Lung (tissue), 12 donors: ENCODE data around the gene IL7R. TPM values are rescaled to one million over a fixed set of nuclear protein-coding genes. Genes with fewer than 3 reads are reported as not detected.

Source experiments
- ATAC-seq: fragments of 200-7000 bp; cut with Tn5 transposase; one replicate; pipeline ENCODE4 v1.9.1; 2020; ENCODE audit warnings: moderate number of reproducible peaks; ENCODE audit not compliant: insufficient read depth, low FRiP score
- DNase-seq, 3 donors: peaks; one replicate each; pipeline ENCODE4 v3.0.0-alpha.2; 2013 to 2017
- H3K27ac ChIP-seq, 2 donors: one replicate each; pipeline ENCODE4 v1.5.1; 2013; ENCODE audit warnings: mild to moderate bottlenecking in 2 of 2, moderate library complexity in 2 of 2, control low read depth in 1 of 2, inconsistent platforms in 1 of 2, low read depth in 1 of 2, low read length in 1 of 2
- H3K27me3 ChIP-seq, 3 donors: one replicate each; pipeline ENCODE4 v1.5.1; 2013; ENCODE audit warnings: low read length in 2 of 3; ENCODE audit not compliant: control insufficient read depth in 3 of 3, insufficient read depth in 3 of 3
- H3K36me3 ChIP-seq, 4 donors: one replicate each; pipeline ENCODE4 v1.5.1; 2013; ENCODE audit warnings: low read length in 4 of 4, mild to moderate bottlenecking in 1 of 4, moderate library complexity in 1 of 4; ENCODE audit not compliant: control insufficient read depth in 4 of 4, insufficient read depth in 4 of 4
- H3K4me1 ChIP-seq, 5 donors: one replicate each; pipeline ENCODE4 v1.5.1; 2013; ENCODE audit warnings: low read length in 5 of 5, mild to moderate bottlenecking in 2 of 5, moderate library complexity in 1 of 5; ENCODE audit not compliant: control insufficient read depth in 5 of 5, insufficient read depth in 5 of 5
- H3K4me3 ChIP-seq: one replicate; pipeline ENCODE4 v1.5.1; 2013; ENCODE audit warnings: mild to moderate bottlenecking, control low read depth, moderate library complexity
- H3K9ac ChIP-seq, 2 donors: one replicate each; pipeline ENCODE4 v1.5.1; 2013; ENCODE audit warnings: low read length in 2 of 2, control low read depth in 1 of 2; ENCODE audit not compliant: insufficient read depth in 1 of 2
- H3K9me3 ChIP-seq, 4 donors: one replicate each; pipeline ENCODE4 v1.5.1; 2013; ENCODE audit warnings: low read length in 3 of 4, mild to moderate bottlenecking in 1 of 4, moderate library complexity in 1 of 4; ENCODE audit not compliant: control insufficient read depth in 4 of 4, insufficient read depth in 3 of 4
- WGBS, 2 donors: extraction: QIAGEN DNeasy Blood & Tissue Kit; methylation state at CpG; one replicate each; pipeline ENCODE4 v1.1.7; 2013; 5-methylcytosine and 5-hydroxymethylcytosine counted together
- polyA plus RNA-seq, 2 donors: library from polyadenylated mRNA; stranded (reverse); fragments of 200-250 nt; gene quantifications; one replicate each; pipeline ENCODE4 v1.2.1, GENCODE V29; 2013
- total RNA-seq, 2 donors: library from RNA; depleted of rRNA in 1 of 2; stranded (reverse); fragments of >200 nt in 1 of 2; gene quantifications; one replicate each; pipeline ENCODE4 v1.2.1, GENCODE V29; 2014 to 2021
- TF ChIP-seq, protein P1 (sequence below): IDR thresholded peaks from 2 replicates; pipeline ENCODE4 v1.5.1; 2012; ENCODE audit warnings: mild to moderate bottlenecking; ENCODE audit errors: control extremely low read depth, extremely low read depth
- donor health status: control.
- donor health status: control.
- donor health status: Bipolar disorder and iron deficiency.
- donor health status: healthy.
- donor health status: DM: yes; HTN: yes; CAD: no.

Gene IL7R
- total and polyA plus RNA-seq, 4 donors = 10.9 to 120 (median 67.7) TPM

- H3K9me3 ChIP-seq = peaks cover 0 to 6% (median 3%) of the 10 kb centered on the region in 4 donors
- TF ChIP-seq, protein P1, sequence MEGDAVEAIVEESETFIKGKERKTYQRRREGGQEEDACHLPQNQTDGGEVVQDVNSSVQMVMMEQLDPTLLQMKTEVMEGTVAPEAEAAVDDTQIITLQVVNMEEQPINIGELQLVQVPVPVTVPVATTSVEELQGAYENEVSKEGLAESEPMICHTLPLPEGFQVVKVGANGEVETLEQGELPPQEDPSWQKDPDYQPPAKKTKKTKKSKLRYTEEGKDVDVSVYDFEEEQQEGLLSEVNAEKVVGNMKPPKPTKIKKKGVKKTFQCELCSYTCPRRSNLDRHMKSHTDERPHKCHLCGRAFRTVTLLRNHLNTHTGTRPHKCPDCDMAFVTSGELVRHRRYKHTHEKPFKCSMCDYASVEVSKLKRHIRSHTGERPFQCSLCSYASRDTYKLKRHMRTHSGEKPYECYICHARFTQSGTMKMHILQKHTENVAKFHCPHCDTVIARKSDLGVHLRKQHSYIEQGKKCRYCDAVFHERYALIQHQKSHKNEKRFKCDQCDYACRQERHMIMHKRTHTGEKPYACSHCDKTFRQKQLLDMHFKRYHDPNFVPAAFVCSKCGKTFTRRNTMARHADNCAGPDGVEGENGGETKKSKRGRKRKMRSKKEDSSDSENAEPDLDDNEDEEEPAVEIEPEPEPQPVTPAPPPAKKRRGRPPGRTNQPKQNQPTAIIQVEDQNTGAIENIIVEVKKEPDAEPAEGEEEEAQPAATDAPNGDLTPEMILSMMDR = no peak
- DNase-seq (peak in 1 of 3 donors; percentile 50), ATAC-seq (no peak)
- peaks cover 0 to 20% (median 0%) of the 10 kb centered on the region in 5 donors for H3K4me1 ChIP-seq
- H3K4me3 ChIP-seq = no peak overlapping the region
- no peak overlapping the region for H3K27ac ChIP-seq
- H3K27me3 ChIP-seq = no peaks in the 10 kb centered on the region
- no peak overlapping the region for H3K9ac ChIP-seq
- H3K36me3 ChIP-seq = no peaks in the 10 kb centered on the region
Observed at GRCh38 chr5:35847491-35847890, 9.2 kb upstream of the IL7R start.

DNA sequence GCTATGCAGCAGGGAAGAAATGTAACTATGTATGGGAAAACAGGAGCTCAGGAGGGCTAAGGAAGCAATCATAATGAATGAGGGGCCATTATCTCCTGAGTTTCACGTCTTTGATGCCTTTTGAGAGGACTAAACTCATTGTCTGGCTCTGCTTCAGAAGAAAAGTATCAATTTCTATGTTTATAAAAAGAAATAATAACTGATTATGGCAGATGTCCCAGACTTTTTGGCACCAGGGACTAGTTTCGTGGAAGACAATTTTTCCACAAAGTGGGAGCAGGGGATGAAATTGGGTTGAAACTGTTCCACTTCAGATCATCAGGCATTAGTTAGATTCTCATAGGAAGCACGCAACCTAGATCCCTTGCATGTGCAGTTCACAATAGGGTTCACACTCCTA, 8.7 kb upstream of the IL7R start:
- H3K27ac ChIP-seq = no peak overlapping the region
- H3K4me3 ChIP-seq = no peak overlapping the region
- H3K9ac ChIP-seq = no peak overlapping the region
- H3K4me1 ChIP-seq = peaks cover 0 to 20% (median 0%) of the 10 kb centered on the region in 5 donors
- TF ChIP-seq, protein P1 = no peak
- peaks cover 0 to 6% (median 2%) of the 10 kb centered on the region in 4 donors for H3K9me3 ChIP-seq
- DNase-seq (peak in 2 of 3 donors; percentile 52 to 75), ATAC-seq (no peak)
- no peaks in the 10 kb centered on the region for H3K36me3 ChIP-seq
- WGBS, 2 donors = 58 to 77% methylated on average over 3 of the region's 3 CpGs
- H3K27me3 ChIP-seq = no peaks in the 10 kb centered on the region

DNA sequence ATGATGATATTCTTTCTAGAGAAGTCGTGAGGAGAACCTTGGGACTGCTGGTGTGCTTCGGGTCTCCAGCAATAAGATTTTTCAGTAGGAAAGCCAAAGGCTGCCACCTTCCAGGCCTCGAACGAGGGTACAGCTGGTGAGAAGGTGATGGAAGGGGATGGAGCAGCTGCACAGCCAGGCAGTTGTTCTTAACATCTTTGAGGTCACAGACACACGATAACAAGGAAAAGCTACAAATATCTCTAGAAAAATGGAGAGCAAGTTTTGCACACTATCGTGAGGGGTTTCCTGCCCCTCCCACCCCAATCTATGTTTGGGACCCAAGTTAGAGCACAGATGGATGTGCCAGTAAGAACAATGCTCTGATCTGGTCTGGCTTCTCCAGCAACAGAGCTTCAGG, 6.8 kb upstream of the IL7R start:
- Histone ChIP-seq H3K4me1 (peaks cover 0 to 20% (median 0%) of the 10 kb centered on the region in 5 donors), H3K36me3 (no peaks in the 10 kb centered on the region), H3K9ac (no peak overlapping the region), H3K27ac (no peak overlapping the region), H3K9me3 (peaks cover 0 to 6% (median 2%) of the 10 kb centered on the region in 4 donors), H3K4me3 (no peak overlapping the region), H3K27me3 (no peaks in the 10 kb centered on the region)
- WGBS, 2 donors = 85 to 90% methylated on average over 6 of the region's 6 CpGs
- DNase-seq (no peak), ATAC-seq (no peak)
- TF ChIP-seq, protein P1 = no peak
